GM18520 (cell line): Measurements from ENCODE around the gene RGL4.
"Not testable (repeated sequence)": the region's sequence is repeated elsewhere in the genome, so short reads cannot be mapped to it uniquely, and the experiment has no call there.

ENCODE experiments used
- ATAC-seq: cut with Tn5 transposase; IDR thresholded peaks from one replicate; pipeline ENCODE4 v1.9.1; 2021; ENCODE audit not compliant: unreplicated experiment

The RGL4 gene

GRCh38 chr22:23690713-23691112, at the start of gene RGL4:
RGL4 (plus strand) TSS chr22:23691013; CDS start chr22:23692031, 1,018 bp downstream.
- no peak for ATAC-seq

DNA sequence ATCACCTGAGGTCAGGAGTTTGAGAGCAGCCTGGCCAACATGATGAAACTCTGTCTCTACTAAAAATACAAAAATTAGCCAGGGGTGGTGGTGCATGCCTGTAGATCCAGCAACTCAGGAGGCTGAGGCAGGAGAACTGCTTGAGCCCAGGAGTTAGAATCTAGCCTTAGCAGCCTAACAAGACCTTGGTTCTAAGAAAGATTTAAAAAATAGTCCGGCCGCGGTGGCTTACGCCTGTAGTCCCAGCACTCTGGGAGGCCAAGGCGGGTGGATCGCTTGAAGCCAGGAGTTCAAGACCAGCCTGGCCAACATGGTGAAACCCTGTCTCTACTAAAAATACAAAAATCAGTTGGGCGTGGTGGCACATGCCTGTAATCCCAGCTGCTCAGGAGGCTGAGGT, 44.3 kb upstream of the RGL4 start:
- ATAC-seq, result not testable (repeated sequence)

DNA sequence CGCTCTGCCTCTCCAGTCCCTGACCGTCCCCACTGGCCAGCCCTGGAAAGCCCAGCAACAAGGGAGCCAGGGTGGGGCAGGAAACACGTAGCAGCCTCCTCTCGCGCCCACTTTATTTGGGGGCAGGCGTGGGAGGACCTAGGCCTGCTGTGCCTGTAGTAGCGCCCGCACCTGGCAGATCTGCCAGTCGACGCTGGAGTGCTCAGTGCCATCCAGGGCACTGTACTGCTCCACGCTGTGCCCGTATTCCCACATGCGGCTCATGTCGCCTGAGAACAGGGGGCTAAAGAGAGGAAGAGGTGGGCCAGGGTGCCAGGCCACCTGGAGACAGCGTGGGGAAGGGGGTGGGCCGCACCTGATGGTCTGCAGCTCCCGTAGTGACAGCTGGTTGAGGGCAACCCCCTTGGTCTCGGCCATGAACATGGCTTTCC, 41.7 kb upstream of the RGL4 start:
- no peak for ATAC-seq

DNA sequence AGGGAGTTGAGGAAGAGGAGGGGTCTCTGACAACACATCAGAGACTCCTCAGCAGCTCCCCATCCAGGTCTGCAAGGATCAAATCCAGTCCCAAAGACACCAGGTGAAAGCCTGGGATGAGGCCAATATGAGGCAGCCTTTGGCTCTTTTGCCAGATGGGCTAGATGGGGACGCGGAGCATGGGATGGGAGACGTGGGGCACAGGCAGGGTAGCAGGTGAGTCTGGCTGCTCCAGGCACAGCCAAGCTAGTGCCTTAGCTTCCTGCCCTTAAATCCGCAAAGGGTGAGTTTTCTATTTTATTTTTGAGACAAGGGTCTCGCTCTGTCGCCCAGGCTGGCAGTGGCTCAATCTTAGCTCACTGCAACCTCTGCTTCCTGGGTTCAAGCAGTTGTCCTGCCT, 39.1 kb upstream of the RGL4 start:
- ATAC-seq, result no peak

DNA sequence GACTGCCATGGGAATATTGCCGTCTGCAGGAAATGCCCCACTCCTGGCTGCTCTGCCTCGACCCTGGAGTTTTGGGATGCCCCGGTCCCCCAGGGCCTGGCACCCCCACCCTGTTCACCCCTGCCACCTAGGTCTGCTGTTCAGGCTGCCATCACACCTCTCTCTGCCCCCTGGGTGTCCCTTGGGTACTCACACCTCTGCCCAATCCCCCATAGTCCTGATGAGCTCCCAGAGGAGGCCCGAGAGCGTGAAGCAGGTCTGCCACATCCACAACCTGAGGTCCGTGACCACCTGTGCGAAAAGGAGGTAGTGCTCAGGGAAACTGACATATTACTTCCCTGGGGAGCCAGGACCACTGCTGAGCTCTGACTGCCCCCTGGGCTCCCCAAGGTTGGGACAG, 38.5 kb upstream of the RGL4 start:
- ATAC-seq, result no peak

- ATAC-seq, result no peak
These were observed 38.1 kb upstream of the RGL4 start for GRCh38 chr22:23652711-23653110.

DNA sequence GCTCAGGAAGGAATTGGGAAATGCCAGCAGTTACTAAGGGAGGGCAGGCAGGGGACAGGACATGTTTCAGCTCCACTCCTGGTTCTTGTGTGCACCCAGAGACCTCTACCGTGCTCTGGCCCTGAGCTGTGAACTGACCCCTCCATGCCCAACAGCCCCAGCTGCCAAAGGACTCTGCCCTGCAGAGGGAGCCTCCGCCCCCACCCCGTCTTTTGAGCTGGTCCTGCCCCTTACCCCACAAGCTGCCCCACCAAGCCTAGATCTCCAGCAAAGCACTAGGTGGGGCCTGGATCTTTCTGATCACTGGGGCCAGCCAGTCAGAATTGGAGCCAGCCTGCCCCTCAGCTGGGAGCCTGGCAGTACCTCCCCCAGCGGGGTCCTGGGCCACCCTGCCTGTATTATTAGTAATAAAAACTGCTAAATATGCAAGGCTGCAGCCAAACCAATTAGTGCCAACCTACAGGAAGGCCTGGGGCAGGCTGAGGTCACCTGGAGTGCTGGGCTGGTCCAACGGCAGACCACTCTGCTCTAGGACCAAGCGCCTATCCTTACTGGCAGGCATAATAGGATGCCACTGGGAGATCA, 34.8 kb upstream of the RGL4 start:
- ATAC-seq, result no peak

DNA sequence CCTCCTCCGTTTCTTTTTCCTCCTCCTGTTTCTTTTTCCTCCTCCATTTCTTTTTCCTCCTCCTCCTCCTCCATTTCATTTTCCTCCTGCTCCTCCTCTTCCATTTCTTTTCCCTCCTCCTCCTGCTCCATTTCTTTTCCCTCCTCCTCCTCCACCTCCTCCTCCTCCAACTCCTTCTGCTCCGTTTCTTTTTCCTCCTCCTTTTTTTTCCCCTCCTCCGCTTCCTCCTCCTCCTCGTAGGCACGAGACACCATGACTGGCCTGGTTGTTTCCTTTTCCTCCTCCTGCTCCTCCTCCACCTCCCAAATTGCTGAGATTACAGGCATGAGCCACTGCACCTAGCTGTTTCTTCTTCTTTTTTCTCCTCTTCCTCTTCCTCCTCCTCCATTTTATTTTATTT, 33.1 kb upstream of the RGL4 start:
- ATAC-seq, result no peak

GRCh38 chr22:23660381-23660780, 30.4 kb upstream of the RGL4 start:
- not testable (repeated sequence) for ATAC-seq

GRCh38 chr22:23670378-23671295, 20.2 kb upstream of the RGL4 start:
- no peak for ATAC-seq

- not testable (repeated sequence) for ATAC-seq
These were observed 19.4 kb upstream of the RGL4 start for GRCh38 chr22:23671387-23671786.

GRCh38 chr22:23672307-23673049, 18.3 kb upstream of the RGL4 start:
- not testable (repeated sequence) for ATAC-seq

DNA sequence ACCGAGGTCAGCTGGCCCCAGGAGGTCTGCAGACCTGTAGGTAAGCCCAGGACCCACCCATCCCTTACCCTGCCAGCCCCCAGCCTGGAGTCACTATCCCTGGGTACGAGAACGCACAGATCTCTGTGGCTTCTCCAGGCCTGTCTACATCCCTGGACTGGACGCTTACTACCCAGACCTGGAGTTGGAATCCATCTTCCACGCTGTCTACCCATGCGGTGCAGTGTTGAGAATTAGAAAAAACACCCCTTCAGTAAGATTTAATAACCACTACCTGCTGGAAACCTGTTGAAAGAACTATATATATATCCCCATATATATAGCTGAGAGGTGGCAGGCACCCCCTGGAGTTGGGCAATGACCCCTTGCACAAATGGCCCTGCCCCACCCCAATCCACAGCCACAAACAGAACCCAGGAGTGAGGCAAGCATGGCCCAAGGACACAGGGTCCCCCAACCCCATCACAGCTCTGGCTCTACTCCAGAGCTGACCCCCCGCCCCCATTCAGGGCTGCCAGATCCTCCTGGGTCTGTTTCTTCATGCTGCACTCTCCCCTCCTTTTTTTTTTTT, 17.7 kb upstream of the RGL4 start:
- ATAC-seq, result no peak

- no peak for ATAC-seq
These were observed 16.8 kb upstream of the RGL4 start for GRCh38 chr22:23673826-23674690.

DNA sequence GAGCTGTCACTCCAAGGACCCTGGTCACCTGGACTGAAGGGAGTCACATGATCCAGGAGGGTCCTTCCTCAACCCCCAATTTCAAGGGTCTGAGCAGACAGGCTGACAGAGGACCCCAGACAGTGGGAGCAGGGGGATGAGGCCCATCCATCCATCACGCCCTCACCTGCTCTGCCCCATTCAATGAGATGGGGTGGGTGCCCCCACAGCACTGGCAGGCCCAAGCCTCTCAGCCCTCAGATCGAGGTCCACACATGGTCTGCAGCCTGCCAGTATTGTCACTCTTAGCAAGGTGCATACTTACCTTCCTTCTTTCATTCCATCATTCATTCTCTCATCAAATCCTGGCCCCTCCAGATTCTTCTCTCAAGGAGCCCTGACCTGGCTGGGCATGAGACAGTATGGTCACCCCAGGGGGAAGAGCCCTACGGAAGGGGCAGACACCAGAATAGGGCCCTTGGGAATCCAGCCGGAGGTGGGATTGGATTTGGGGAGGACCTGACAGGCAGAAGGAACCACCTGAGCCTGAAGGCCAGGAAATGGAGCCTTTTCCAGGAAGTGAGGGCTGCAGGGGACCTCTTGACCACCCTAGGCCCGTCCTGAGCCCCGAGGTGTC, 15.8 kb upstream of the RGL4 start:
- not testable (repeated sequence) for ATAC-seq

GRCh38 chr22:23675502-23676415, 15.1 kb upstream of the RGL4 start:
- no peak for ATAC-seq

DNA sequence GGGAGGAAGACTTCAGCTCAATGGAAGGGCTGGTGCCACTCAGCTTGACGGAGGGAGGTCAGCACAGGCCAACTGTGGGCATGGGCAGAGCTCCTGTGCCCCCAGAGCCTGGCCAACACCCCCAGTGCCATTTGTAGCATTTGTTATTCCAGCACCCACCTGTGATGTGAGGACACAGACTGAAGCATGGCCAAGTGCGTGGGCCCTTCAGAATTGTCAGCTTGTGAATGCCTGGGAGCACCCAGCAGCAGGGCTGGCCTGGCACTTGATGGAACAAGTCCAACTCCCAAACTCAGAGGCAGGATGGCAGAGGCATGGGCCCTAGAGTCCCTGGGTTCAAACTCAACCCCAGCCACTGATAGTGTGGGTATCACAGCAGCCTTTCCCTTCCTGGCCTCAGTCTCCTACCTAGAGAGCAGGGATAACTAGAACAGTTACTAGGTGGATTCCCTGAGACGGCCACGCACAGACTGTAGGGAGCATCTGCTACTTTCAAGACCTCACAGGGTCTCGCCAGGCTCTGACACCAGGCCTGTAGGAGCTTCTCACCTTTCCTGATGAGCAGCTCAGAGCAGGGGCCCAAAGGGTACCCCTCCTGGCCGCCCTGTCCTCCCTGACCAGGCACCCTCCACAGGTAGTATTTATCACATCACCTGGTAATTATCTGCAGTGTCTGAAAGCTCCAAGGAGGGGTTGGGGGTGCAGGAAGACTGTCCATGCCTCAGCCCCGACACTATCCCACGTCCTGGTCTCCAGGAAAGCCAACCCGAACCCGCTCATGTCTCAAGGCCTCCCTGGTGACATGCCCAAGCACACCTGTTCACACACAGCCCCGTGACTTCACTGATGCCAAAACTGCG, 13.7 kb upstream of the RGL4 start:
- not testable (repeated sequence) for ATAC-seq

DNA sequence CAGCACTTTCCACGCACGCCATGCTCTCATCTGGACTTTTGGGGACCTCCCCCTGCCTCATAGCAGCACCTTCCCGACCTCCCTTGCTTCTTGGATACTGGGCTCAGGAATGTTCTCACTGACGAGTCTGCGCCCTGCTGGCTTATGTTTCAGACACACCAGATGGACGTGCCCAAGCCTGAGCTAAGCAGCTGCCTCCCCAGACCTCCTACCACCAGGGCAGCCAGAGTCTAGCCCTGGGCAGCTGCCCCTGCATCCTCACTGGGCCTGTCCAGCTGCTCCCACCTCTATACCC, 13.2 kb upstream of the RGL4 start:
- no peak for ATAC-seq
